CD4-positive, alpha-beta T cell treated with Interleukin-1 beta for 1 hour (primary cell): ENCODE data around the gene SEC14L5.
"Not testable (repeated sequence)": the region's sequence is repeated elsewhere in the genome, so short reads cannot be mapped to it uniquely, and the experiment has no call there.

ENCODE experiments used
- DNase-seq, 2 donors: peaks; one replicate each; pipeline ENCODE4 v3.0.0-alpha.2; 2020 to 2022

Gene SEC14L5

GRCh38 chr16:5044581-5044980 lies 86.5 kb downstream of the SEC14L5 start:
- DNase-seq: not testable (repeated sequence)

- DNase-seq: no peak
Observed at GRCh38 chr16:5045499-5046115, 87.5 kb downstream of the SEC14L5 start.

GRCh38 chr16:5046914-5047313 lies 88.8 kb downstream of the SEC14L5 start:
- no peak for DNase-seq

- DNase-seq: no peak
Observed at GRCh38 chr16:5054876-5055865, 97.0 kb downstream of the SEC14L5 start.

- peak; percentile 32 to 45 for DNase-seq
Observed at GRCh38 chr16:5056352-5056751, 98.2 kb downstream of the SEC14L5 start.

GRCh38 chr16:5058476-5058875 lies 100.3 kb downstream of the SEC14L5 start:
- no peak for DNase-seq

- DNase-seq: no peak
Observed at GRCh38 chr16:5059386-5060072, 101.4 kb downstream of the SEC14L5 start.

- no peak for DNase-seq
Observed at GRCh38 chr16:5060073-5060641, 102.0 kb downstream of the SEC14L5 start.

- no peak for DNase-seq
Observed at GRCh38 chr16:5062051-5062450, 103.9 kb downstream of the SEC14L5 start.

GRCh38 chr16:5062790-5063765 lies 104.9 kb downstream of the SEC14L5 start:
- DNase-seq: no peak

- no peak for DNase-seq
Observed at GRCh38 chr16:5064915-5065314, 106.8 kb downstream of the SEC14L5 start.

- no peak for DNase-seq
Observed at GRCh38 chr16:5065326-5065725, 107.2 kb downstream of the SEC14L5 start.

GRCh38 chr16:5065813-5066212 lies 107.7 kb downstream of the SEC14L5 start, which contains the start of gene C16orf89:
TSS of gene C16orf89 (minus strand) at chr16:5065956. CDS start at chr16:5065908, 48 bp downstream.
- DNase-seq: no peak

- no peak for DNase-seq
Observed at GRCh38 chr16:5066511-5066910, 108.4 kb downstream of the SEC14L5 start.
